ENCODE measurements around the gene UFSP1.
"Not testable (repeated sequence)": the region's sequence is repeated elsewhere in the genome, so short reads cannot be mapped to it uniquely, and the experiment has no call there.

Gene UFSP1

DNA sequence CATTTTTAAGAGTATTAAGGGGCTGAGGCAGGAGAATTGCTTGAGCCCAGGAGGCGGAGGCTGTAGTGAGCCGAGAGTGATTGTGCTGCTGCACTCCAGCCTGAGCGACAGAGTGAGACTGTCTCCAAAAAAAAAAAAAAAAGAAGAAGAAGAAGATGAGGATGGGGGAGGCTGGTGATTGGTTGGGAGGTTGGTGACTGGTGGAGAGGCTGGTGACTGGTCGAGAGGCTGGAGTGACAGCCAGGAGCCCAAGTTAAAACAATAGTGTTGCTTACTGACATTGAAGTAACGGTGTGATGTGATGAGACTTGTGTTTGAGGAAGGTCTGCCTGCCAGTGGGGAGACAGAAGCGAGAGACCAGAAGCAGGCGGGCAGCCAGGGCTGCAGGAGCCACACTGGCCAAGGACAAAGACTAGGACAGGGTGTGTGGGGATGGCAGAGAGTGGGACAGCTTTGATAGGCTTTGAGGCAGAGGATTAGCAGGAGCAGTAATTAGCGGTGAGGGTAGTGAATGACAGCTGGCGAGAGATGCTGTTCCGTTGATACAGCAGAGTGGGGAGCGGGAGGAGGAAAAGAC is 9.7 kb downstream of the UFSP1 start:
- no peak for DNase-seq

DNA sequence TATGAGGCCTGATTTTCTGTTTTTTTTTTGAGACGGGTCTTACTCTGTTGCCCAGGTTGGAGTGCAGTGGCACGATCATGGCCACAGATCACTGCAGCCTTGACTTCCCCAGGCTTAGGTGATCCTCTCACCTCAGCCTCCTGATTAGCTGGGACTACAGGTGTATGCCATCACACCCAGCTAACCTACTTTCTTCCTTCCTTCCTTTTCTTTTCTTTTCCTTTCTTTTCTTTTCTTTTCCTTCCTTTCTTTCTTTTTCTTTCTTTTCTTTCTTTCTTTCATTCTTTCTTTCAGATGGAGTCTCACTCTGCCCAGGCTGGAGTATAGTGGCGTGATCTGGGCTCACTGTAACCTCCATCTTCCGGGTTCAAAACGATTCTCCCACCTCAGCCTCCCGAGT is 10.8 kb downstream of the UFSP1 start:
- DNase-seq, result no peak

DNA sequence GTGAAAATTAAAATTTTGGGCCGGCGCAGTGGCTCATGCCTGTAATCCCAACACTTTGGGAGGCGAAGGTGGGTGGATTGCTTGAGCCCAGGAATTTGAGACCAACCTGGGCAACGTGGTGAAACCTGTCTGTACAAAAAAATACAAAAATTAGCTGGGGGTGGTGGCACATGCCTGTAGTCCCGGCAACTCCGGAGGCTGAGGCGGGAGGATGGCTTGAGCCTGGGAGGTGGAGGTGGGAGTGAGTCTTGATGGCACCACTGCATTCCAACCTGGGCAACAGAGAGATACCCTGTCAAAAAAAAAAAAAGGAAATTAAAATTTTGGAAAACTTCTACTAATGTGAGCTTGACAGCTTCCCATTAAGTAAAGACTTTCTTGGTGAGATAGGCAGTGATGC is 11.5 kb downstream of the UFSP1 start:
- DNase-seq, result no peak

DNA sequence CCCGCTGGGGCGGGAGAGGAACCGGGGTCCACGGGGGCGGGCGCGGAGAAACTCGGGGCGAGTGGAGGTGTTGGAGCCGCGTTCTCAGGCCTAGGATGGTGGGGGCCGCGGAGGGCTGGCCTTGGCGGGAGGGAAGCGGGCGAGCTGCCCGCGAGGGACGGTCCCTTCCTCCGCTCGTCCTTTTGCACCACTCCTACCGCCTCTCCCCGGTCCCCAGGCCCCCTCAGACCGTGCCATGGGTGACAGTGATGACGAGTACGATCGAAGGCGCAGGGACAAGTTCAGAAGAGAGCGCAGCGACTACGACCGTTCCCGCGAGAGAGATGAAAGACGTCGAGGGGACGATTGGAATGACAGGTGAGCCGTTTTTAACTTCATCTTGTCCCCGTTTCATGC is 14.2 kb downstream of the UFSP1 start:
- no peak for DNase-seq

DNA sequence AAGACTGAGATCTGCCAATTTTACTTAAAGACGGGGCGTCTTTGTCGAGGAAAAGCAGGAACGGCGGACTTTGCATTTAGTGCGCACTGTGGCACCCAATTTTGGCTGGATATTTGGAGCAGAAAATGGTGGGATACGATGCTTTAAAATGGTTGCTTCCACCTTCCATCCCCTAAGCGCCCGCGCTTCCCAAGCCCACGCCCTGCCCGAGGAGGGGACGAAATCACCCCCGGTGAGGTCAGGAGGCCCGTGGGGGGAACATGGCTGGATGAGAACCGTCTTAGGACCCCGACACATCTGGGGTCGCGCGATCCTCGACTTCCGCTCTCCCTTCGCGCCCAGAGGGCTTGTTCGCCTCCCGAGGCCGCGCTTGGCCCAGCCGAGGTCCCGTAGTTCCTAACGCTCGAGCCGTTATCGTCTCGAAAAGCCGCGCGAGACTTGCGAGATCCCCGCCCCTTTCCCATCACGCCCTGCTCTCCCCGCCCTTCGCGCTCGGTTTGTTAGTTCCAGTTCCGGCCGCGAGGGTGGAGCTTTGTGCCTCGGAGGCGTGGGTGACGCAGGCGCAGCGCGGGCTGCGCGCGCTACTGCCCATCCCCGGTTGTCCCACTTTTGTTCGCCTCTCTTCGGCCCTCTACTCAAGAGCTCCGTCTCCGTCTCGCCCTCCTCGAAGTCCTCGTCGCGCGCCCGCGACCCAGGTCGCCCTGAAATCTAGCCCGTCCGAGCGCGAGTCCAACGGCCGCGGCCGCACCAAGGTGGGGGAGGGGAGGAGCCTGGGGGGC is 14.7 kb downstream of the UFSP1 start, which contains the start of gene SRRT:
SRRT (plus strand) TSS at position 527 of the 779 bp plus-strand sequence. CDS start 488 bp downstream, outside the sequence.
- DNase-seq, result peak; percentile 99

DNA sequence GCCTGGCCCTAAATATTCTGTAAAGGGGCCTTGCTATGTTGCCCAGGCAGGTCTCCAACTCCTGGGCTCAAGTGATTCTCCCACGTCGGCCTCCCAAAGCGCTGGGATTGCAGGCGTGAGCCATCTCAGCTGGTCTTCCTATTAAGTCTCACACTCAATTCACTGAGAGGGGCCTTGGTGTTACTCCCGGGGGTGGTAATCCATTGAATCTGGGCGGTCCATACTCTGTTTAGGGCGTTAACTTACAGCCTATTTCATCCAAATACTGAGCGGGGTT is 15.3 kb downstream of the UFSP1 start:
- DNase-seq, result no peak

DNA sequence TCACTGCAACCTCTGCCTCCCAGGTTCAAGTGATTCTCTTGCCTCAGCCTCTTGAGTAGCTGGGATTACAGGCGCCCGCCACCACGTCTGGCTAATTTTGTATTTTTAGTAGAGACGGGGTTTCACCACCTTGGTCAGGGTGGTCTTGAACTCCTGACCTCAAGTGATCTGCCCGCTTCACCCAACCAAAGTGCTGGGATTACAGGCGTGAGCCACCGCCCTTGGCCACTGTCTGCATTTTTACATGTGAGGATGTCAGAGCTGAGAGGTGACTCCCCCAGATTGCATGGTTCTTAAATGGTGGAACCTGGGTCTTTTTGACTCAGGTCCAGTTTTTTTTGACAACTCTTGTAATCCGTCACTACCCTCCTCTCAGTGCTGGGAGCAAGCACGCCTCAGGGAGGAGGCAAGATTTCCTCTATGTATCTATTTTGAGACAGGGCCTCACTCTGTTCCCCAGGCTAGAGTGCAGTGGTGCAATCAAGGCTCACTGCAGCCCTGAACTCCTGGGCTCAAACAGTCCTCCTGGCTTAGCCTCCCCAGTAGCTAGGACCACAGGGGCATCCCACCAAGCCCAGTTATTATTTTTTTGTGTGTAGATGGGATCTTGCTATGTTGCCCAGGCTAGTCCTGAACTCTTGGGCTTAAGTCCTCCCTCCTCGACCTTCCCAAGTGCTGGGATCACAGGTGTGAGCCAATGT is 15.8 kb downstream of the UFSP1 start:
- DNase-seq, result no peak

DNA sequence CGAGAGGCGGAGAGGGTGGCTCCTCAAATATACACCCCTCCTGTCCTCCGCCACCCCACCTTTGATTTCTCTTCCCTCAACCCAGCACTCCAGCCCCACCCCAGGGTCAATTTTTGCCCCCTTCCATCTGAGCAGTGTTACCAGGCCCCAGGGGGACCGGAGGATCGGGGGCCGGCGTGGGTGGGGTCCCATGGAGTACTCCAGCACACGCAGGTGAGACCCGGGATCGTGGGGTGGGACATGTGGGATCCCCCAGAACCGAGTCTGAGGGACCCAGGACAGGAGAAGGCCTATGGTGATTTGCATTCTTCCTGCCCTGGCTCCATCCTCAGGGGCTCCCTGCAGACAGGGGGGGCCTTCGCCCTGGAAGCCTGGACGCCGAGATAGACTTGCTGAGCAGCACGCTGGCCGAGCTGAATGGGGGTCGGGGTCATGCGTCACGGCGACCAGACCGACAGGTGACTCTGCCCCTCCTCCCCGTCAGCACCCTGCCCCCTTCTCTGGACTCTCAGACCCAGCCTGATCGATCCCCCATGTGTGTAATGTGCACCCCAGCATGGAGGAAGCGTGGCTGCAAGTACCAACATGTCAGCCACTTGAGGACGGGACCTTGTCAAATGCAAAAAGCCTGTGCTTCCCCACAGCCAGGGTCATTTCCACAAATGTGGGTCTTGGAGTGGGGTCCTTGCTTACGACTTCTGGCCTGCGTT is 21.6 kb downstream of the UFSP1 start:
- DNase-seq, result peak; percentile 48

DNA sequence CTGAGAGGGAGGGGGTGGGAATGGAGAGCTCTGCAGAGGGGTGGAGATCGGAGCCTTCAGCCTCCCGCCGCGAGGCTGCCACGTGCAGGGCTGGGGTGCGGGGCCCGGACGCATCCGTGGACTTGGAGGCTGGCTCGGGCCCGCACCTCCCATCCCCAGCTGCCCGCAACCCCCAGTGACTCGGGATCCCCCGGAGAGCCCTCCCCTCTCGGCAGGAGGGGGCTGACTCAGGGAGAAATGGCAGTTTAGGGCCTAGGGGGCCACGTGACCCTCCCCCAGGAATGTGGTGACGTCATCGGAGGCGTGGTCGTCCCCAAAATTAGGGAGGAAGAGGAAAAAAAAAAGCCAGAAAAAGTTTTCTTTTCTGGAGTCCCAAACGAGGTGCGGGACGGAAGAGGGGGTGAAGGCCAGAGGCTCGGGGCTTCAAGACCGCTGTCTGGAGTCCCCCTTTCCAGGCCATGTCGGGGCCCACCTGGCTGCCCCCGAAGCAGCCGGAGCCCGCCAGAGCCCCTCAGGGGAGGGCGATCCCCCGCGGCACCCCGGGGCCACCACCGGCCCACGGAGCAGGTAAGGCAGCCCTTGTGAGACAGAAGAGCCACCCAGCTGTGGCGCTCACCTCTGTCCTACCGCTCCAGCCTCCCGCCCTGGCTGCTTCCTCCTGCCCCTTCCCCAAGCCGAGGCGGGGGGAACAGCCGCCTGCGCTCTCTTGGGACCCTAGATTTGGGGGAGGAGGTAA is 22.3 kb downstream of the UFSP1 start, which contains the start of gene TRIP6:
TRIP6 (plus strand) TSS at position 348 of the 736 bp plus-strand sequence; CDS start at position 459, 111 bp downstream.
- peak; percentile 95 for DNase-seq

DNA sequence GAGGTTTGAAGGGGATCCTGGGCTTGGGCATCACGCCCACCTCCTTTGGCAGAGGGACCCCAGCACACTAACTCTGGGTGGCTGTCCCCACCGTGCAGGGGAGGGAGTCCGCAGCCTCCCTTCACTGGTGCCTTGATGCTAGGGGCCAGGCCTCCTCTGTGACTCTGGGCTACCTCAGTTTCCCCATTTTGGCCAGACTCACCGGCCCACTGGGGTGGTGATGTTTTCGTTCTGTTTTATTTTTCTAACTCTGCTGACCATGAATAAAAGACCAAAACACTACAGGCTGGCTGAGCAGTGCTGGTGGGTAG is 22.8 kb downstream of the UFSP1 start:
- peak; percentile 47 for DNase-seq

DNA sequence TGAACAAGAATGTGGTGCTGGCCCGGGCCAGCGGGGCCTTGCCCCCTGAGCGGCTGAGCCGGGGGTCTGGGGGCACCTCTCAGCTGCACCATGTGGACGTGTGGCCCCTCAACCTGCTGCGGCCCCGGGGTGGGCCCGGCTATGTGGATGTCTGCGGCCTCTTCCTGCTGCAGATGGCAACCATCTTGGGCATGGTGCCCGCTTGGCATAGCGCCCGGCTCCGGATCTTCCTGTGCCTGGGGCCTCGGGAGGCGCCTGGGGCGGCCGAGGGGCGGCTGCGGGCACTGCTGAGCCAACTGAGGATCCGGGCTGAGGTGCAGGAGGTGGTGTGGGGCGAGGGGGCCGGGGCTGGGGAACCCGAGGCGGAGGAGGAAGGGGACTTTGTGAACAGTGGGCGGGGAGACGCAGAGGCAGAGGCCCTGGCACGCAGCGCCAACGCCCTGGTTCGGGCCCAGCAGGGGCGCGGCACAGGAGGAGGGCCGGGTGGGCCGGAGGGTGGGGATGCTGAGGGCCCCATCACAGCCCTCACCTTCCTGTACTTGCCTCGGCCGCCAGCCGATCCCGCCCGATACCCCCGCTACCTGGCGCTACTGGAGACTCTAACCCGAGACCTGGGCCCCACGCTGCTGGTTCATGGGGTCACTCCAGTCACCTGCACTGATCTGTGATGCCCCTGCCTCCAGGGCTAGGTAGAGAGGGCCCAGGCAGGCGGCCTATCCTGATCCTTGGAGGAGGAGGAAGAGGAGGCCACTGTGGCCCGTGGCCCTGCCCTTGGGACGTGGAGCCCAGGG is 23.4 kb downstream of the UFSP1 start:
- DNase-seq, result peak; percentile 89

DNA sequence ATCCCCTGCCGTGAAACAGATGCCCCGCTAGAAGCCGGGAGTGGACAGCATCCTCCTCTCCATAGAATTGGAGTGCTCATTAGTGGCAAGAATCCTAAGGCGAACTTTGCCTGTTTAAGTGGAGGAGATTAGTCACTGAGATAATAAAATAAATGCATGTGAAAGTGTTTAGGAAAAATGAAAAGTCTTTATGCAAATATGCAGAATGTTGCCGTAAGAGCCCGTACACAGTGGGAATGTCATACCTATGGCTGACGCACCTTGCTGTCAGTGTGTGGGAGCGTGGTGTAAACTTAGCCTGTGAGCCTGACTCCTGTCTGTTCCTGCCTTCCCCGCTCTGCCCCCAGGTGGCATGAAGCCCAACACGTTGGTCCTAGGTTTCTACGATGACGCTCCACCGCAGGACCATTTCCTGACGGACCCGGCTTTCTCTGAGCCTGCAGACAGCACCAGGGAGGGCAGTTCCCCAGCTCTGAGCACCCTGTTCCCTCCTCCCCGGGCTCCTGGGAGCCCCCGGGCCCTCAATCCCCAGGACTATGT is 24.1 kb downstream of the UFSP1 start:
- peak; percentile 52 for DNase-seq

DNA sequence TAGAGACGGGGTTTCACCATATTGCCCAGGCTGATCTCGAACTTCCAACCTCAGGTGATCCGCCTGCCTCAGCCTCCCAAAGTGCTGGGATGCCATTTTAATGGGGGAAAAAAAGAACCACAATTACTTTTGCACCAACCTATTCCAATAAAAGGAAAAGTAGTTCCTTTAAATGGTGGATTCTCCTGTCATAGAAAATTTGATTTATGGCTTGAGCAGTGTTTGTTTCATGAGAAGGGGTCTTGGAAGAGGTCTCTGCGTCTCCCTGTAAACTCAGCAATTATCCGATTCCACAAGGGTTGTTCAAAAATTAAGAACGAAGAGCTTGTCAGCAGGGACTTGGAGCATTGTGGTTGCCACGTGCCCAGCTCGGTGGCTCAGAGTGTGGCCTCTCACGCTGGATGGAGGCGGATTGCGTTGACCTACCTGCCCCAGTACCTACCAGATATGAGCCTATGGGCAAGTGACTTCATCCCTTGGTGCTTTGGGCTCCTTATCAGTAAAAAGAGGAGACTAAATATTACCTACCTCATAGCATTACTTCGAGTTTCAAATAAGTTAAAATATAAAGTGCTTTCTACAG is 25.2 kb downstream of the UFSP1 start:
- no peak for DNase-seq

DNA sequence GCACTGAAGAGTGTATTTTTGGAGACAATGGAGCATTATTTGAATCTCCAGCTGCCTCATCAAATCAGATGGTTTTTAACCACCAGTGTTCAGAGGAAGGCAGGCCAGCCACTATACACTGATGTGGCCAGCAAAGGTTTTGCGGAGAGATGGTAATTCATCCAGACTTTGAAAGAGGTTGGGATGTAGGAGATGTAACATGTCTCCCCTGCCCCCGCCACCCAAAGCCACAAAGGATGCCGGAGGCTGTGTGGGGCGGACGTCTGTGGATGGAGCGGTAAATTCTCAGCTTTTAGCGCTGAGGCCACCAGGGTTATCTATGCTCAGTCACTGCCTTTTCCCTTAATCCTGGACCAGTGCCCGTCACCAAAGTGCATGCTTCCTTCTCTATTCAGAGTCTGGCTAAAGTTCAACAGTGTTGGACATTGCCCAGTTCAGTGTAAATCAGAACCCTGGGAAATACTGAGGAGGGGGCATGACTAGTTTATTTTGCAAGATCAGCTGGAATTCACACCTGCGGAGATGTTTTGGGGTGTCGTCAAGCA is 26.0 kb downstream of the UFSP1 start:
- DNase-seq, result no peak

DNA sequence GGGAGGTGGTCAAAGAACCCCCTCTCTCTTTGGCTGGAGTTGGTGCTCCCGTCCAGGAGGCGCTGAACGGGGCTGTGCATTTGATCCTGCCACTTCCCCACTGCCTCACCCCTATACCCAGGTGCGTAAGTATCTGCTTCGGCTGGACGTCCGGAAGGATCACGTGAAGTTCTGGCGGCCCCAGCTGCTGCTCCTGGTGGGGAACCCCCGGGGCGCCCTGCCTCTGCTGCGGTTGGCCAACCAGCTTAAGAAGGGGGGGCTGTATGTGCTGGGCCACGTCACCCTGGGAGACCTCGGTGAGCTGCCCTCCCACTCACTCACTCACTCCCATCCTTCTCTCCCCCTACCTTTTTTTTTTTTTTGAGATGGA is 27.9 kb downstream of the UFSP1 start:
- DNase-seq, result no peak

DNA sequence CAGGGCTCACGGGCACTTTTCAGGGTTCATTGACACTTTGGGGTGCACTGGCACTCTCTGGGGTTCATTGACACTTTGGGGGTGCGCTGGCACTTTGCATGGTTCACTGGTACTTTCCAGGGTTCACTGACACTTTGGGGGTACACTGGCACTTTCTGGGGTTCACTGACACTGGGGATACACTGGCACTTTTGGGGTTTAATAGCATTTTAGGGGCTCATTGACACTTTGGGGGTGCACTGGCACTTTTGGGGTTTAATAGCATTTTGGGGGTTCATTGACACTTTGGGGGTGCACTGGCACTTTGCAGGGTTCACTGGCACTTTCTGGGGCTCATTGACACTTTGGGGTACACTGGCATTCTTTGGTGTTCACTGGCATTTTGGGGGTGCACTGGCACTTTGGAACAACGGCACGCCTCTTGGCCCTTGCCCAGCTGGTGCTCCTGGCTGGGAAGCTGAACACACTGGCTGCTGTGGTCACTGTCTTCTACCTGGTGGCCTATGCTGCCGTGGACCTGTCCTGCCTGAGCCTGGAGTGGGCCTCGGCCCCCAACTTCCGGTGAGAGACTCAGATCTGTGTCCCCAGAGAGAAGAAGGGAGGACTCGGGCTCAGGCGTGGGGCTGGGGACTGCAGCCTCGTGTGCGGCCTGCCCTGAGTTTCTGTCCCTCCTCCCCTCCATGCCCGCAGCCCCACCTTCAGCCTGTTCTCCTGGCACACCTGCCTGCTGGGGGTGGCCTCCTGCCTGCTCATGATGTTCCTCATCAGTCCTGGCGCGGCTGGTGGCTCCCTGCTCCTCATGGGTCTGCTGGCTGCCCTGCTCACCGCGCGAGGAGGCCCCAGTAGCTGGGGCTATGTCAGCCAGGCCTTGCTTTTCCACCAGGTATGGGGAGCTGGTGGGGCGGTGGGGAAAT is 28.6 kb downstream of the UFSP1 start:
- DNase-seq, result no peak

DNA sequence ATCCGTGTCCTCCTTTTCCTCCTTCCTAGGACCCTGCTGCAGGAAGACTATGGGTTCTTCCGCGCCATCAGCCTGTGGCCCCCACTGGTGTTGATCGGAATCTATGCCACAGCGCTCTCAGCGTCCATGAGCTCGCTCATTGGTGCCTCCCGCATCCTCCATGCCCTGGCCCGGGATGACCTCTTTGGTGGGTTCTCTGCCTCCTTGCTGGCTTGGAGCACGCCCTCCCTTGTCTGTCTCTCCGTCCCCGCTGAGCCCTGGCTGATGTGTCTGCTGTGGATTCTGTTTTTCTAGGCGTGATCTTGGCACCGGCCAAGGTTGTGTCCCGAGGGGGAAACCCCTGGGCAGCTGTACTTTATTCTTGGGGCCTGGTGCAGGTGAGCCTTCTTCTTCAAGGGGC is 29.7 kb downstream of the UFSP1 start:
- DNase-seq, result no peak

DNA sequence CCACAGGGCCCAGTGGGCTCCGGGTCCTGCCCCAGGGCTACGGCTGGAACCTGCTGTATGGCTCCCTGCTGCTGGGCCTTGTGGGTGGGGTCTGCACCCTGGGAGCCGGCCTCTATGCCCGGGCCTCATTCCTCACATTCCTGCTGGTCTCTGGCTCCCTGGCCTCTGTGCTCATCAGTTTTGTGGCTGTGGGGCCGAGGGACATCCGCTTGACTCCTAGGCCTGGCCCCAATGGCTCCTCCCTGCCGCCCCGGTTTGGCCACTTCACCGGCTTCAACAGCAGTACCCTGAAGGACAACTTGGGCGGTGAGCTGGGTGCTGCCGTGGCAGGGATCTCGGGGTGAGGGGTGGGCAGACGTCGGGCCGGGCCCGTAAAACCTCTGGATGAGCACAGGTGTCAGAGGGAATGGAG is 32.6 kb downstream of the UFSP1 start:
- DNase-seq, result no peak

DNA sequence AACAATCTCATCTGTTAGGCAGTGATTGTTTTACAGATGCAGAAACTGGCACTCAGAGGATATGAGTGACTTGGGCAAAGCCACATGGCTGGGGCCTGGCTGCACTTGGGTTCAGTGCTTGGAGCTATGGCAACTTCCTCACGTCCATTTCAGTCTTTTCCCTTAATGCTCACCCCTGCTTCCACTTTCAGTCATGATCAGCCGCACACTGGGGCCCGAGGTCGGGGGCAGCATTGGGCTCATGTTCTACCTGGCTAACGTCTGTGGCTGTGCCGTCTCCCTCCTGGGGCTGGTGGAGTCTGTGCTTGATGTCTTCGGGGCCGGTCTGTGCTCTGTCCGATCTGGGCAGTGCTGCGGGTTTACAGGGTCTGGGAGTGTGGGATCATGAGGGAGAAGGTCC is 34.0 kb downstream of the UFSP1 start:
- no peak for DNase-seq

DNA sequence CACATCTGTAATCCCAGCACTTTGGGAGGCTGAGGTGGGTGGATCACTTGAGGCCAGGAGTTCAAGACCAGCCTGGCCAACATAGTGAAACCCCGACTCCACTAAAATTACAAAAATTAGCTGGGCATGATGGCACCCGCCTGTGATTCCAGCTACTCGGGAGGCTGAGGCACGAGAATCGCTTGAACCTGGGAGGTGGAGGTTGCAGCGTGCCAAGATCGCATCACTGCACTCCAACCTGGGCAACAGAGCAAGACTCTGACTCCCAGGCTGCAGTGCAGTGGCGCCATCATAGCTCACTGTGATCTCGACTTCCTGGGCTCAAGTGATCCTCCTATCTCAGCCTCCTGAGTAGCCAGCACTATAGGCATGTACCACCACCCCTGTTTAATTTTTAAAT is 34.6 kb downstream of the UFSP1 start:
- not testable (repeated sequence) for DNase-seq

Data from femur (tissue), 1 donor.